ENCODE measurements around the gene SOX12. TPM values are rescaled to one million over a fixed set of nuclear protein-coding genes. Genes with fewer than 3 reads are reported as not detected.

The SOX12 gene
- total RNA-seq, 2 experiments from 2014 or later = 11.6 to 11.9 TPM

DNA sequence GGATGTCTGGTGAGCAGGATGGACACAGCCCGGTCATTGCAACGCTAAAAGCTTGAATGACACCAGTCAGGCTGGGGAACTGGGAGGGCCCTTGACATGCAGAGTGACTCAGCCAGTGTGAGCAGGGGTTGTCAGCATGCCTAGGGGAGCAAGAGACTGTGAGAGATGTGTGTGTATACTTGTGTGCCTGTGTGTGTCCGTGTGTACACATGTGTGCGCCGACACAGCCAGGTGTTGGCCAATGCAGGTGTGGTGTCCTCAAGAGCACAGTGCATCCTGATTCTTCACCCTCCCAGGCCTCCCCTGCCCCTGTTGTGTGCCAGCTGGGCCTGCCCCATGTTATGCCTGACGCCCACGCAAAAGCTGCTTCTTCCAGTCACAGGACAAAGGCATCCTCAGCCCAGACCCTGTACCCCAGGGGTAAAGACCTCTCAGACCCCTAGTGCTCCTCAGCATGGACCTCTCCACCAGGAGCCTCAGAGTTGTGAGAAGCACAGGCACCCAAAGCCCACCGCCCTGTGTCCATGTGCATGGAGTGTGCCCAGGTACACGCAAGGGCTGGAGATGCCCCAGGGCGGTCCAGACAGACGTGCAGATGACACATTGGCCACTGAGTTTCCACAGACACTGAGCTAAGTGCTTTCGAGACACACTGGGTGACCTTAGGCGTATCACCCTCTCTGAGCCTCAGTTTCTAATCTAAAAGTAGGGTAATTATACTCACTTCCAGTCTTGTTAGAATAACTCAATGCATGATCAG, 38.1 kb downstream of the SOX12 start:
- Histone ChIP-seq H3K4me1 (ENCODE audit: insufficient read depth, low read length) (peaks cover 19% of the 10 kb centered on the region), H3K4me3 (ENCODE audit: low read length) (no peak overlapping the region), H3K9me3 (ENCODE audit: control insufficient read depth in 1 of 2, insufficient read depth in 1 of 2, low read length in 2 of 2) (no peaks in the 10 kb centered on the region), H3K27ac (ENCODE audit: low read depth in 1 of 2, low read length in 2 of 2) (no peak overlapping the region), H3K36me3 (ENCODE audit: insufficient read depth, low read length) (no peaks in the 10 kb centered on the region), H3K27me3 (ENCODE audit: control insufficient read depth in 1 of 2, insufficient read depth in 2 of 2, low read length in 2 of 2) (no peaks in the 10 kb centered on the region)
- DNase-seq = no peak
- Mint-ChIP-seq H3K27me3 (no peaks in the 10 kb centered on the region), H3K9me3 (no peaks in the 10 kb centered on the region), H3K36me3 (ENCODE audit: low read depth) (no peaks in the 10 kb centered on the region), H3K27ac (no peak overlapping the region), H3K4me3 (no peak overlapping the region), H3K4me1 (ENCODE audit: low read depth) (peaks cover 36% of the 10 kb centered on the region)
- CTCF ChIA-PET = no interaction called here
- no peak for ATAC-seq (ENCODE audit: poor library complexity)
- TF ChIP-seq, protein P1, sequence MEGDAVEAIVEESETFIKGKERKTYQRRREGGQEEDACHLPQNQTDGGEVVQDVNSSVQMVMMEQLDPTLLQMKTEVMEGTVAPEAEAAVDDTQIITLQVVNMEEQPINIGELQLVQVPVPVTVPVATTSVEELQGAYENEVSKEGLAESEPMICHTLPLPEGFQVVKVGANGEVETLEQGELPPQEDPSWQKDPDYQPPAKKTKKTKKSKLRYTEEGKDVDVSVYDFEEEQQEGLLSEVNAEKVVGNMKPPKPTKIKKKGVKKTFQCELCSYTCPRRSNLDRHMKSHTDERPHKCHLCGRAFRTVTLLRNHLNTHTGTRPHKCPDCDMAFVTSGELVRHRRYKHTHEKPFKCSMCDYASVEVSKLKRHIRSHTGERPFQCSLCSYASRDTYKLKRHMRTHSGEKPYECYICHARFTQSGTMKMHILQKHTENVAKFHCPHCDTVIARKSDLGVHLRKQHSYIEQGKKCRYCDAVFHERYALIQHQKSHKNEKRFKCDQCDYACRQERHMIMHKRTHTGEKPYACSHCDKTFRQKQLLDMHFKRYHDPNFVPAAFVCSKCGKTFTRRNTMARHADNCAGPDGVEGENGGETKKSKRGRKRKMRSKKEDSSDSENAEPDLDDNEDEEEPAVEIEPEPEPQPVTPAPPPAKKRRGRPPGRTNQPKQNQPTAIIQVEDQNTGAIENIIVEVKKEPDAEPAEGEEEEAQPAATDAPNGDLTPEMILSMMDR (IDR thresholded peaks at IDR 0.05) = no peak
- POLR2A ChIA-PET = no interaction called here
- intact Hi-C loops (cut with DNase I, micrococcal nuclease) = no loop called here

DNA sequence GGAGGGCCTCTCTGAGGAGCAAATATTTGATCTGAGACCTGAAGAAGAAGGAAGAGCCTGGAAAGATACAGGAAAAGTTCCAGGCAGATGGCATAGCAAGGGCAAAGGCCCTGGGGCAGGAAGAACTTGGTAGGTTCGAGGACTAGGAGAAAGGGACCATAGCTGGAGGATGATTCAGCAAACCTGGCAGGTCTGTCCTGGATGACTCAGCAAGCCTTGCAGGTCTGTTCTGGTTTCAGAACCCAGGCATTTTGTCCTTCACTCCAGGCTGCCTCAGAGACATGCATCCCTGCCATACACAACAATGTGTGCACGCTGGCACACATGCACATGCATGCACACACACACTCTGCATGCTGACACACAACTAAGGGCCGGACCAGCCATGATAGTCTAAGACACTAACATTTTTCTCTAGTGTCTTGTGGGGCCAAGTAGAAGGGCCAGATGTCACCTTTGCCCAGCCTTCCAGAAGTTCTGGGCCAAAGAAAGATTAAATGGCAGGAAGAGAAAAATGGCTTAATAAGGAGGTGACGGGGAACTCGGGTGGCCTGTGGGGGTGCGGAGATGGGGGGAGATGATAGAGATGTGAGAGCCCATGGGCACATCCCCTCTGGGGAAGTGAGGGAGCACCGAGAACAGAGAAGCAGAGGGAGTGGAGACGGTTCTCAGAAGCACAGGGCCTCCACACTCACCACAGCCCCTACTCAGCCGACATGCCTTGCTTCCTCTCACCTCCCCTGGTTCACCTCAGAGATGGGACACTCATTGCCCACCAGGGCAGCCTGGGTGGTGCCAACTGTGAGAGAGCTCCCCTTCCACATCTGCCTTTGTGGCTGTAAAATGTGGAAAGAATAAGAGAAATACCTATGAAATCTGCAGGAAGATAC, 39.8 kb downstream of the SOX12 start:
- Mint-ChIP-seq H3K9me3 (no peaks in the 10 kb centered on the region), H3K36me3 (ENCODE audit: low read depth) (no peaks in the 10 kb centered on the region), H3K4me3 (no peak overlapping the region), H3K27me3 (no peaks in the 10 kb centered on the region), H3K27ac (peak overlapping the region; percentile 31), H3K4me1 (ENCODE audit: low read depth) (peaks cover 36% of the 10 kb centered on the region)
- DNase-seq = peak in 1 of 14 experiments; percentile 8
- Histone ChIP-seq H3K36me3 (ENCODE audit: insufficient read depth, low read length) (no peaks in the 10 kb centered on the region), H3K4me3 (ENCODE audit: low read length) (no peak overlapping the region), H3K9me3 (ENCODE audit: control insufficient read depth in 1 of 2, insufficient read depth in 1 of 2, low read length in 2 of 2) (no peaks in the 10 kb centered on the region), H3K27ac (ENCODE audit: low read depth in 1 of 2, low read length in 2 of 2) (no peak overlapping the region), H3K27me3 (ENCODE audit: control insufficient read depth in 1 of 2, insufficient read depth in 2 of 2, low read length in 2 of 2) (no peaks in the 10 kb centered on the region), H3K4me1 (ENCODE audit: insufficient read depth, low read length) (peaks cover 19% of the 10 kb centered on the region)
- intact Hi-C loops (cut with DNase I, micrococcal nuclease) = no loop called here
- no peak for ATAC-seq (ENCODE audit: poor library complexity)
- TF ChIP-seq, protein P1 (IDR thresholded peaks at IDR 0.05) = no peak
- ChIA-PET POLR2A (interaction anchor here (1.0 kb wide), 1 partner anchor 43 kb away, joined by 3 read pairs; no protein-coding TSS in a partner anchor), CTCF (interaction anchor here (1.3 kb wide), 1 partner anchor 10 kb away, joined by 3 read pairs; no protein-coding TSS in a partner anchor)

DNA sequence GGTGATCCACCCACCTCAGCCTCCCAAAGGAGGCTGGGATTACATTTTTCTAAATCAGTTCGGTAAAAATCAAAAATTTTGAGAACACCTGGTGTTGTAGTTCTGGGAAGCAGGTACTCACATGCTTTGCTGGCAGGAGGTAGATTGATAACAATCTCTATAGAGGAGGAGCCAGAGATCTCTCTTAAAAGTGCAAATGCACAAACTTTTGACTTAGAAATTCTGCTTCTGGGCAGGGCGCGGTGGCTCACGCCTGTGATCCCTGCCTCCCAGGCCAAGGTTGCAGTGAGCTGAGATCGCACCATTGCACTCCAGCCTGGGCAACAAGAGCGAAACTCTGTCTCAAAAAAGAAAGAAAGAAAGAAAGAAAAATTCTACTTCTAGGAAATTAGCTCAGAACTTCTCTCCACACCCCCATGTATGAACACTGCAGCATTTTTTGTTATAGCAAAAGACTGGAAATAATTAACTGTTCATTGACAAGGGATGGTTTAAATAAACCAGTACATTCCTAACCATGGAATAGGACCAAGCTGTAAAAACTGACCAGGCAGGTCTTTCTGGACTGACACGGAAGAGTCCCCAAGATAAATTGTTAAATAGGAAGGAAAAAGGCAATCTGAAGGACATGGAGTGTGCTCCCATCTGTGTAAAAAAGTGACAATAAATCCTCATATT, 40.8 kb downstream of the SOX12 start:
- CTCF ChIA-PET = interaction anchor here (1.3 kb wide), 1 partner anchor 11 kb away, joined by 3 read pairs; no protein-coding TSS in a partner anchor
- H3K4me1 Mint-ChIP-seq (ENCODE audit: low read depth) = peaks cover 41% of the 10 kb centered on the region

More for the DNA sequence above, 40.8 kb downstream of the SOX12 start:
- POLR2A ChIA-PET = interaction anchor here (1.0 kb wide), 1 partner anchor 41 kb away, joined by 3 read pairs; no protein-coding TSS in a partner anchor
- ATAC-seq (ENCODE audit: poor library complexity) = peak; percentile 51
- TF ChIP-seq, protein P1 (IDR thresholded peaks at IDR 0.05) = no peak
- Mint-ChIP-seq H3K4me3 (no peak overlapping the region), H3K27me3 (no peaks in the 10 kb centered on the region), H3K27ac (peak overlapping the region; percentile 12), H3K36me3 (ENCODE audit: low read depth) (no peaks in the 10 kb centered on the region), H3K9me3 (no peaks in the 10 kb centered on the region)
- DNase-seq = peak in 1 of 14 experiments; percentile 5
- no peaks in the 10 kb centered on the region for H3K9me3 ChIP-seq (ENCODE audit: control insufficient read depth in 1 of 2, insufficient read depth in 1 of 2, low read length in 2 of 2)
- H3K27me3 ChIP-seq (ENCODE audit: control insufficient read depth in 1 of 2, insufficient read depth in 2 of 2, low read length in 2 of 2) = no peaks in the 10 kb centered on the region
- H3K4me3 ChIP-seq (ENCODE audit: low read length) = no peak overlapping the region
- intact Hi-C loops (cut with DNase I, micrococcal nuclease) = no loop called here
- H3K4me1 ChIP-seq (ENCODE audit: insufficient read depth, low read length) = peaks cover 19% of the 10 kb centered on the region
- no peaks in the 10 kb centered on the region for H3K36me3 ChIP-seq (ENCODE audit: insufficient read depth, low read length)
- no peak overlapping the region for H3K27ac ChIP-seq (ENCODE audit: low read depth in 1 of 2, low read length in 2 of 2)

Measured in CD4-positive, alpha-beta T cell (primary cell).